ENCODE data around the gene OAS3.

The OAS3 gene

DNA sequence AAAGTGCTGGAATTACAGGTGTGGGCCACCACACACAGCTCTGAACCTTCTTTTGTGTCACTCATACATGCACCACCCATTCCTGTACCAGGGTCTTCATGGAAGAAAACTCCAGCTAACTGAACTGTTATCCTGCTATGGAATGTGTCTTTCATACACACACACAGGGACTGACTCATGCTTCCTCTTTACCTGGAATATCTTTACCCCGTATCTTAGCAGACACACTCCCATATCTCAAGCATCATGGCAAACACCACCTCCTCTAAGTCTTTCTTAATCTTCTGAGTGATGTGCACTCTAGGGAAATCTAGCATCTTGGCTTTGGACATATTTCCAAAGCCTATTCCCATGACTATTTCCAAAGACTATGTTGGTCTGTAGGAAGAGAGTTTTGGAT lies 83.2 kb downstream of the OAS3 start:
- TF ChIP-seq CTCF (IDR thresholded peaks at IDR 0.05): no peak
